HG02763 (cell line): ENCODE results near the gene PDE9A.

Experiments
- ATAC-seq: cut with Tn5 transposase; IDR thresholded peaks from one replicate; pipeline ENCODE4 v1.9.1; 2021; ENCODE audit warnings: mild to moderate bottlenecking, moderate library complexity; ENCODE audit not compliant: unreplicated experiment

Gene PDE9A

DNA sequence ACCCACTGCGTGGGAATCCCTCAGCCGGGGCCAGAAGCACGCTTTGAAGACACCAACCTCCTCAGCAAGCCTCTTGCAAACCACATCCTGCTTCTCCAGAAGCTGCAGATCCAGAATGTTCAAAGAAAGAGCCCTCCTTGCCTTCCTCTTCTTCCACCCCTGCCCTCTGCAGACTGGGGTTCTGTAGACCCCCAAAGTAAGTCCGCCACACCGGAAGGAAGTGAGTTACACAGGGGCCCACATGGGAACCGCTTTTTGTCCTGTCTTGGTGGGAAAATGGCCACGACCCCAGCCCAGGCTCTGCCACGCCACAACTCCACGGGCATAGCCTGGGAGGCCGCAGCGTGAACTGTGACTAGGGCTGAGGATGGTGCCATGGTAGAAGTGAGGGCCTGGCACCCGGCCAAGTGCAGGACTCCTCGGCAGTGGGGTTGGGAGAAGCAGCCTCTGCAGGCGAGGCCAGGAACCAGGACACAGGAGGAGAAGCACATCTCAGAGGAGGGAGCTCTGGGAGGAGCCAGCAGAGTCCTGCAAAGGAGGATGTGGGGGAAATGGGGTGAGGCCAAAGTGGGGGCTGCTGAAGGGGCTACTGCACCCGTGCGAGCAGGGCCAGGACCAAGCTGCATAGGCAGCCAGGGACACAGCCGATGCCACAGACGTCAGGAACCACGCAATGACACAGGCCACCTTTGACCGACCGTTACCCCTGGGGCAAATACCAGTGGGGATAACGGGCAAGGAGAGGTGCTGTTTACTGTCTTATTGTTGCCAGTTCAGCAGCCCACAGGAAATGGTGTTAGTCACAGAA lies 30.9 kb downstream of the PDE9A start:
- no peak for ATAC-seq

DNA sequence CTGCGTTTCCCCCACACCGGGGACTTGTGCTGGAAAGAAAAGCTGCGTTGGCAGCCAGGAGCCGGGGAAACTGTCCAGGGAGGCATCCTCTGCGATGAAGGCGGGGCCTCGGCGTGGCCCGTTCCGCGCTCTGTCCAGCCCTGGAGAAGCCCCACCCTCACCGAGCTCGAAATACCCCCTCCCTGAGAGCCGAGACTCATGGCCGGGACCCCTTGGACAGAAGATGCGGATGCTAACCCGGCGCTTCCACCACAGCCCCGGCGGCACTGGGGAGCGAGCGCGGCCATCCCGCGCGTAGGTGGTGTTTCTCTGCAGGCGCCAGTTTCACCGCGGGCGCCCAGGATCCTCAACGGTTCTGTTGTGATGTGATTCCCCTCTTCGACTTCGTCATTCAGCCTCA lies 31.6 kb downstream of the PDE9A start:
- ATAC-seq: no peak

DNA sequence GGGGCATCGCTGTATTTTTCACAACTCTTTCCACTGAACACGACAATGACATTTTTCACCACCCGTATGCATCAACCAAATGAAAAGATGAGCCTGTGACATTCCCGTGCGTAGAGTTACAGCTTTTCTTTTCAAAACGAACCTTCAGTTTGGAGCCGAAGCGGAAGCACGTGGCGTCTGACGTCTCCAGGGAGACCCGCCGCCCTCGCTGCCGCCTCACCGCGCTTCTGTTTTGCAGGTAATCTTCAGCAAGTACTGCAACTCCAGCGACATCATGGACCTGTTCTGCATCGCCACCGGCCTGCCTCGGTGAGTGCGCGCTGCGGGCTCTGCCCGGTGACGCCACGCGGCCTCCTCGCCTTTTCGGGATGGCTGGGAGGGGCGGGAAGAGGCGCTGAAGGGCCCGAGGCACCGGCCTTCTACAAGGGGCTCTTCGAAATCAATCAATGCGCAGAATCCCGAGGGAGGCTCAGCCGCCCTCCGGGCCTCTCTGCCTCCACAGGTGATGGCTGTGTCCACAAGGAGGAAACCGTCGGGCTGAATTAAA lies 32.6 kb downstream of the PDE9A start:
- no peak for ATAC-seq

DNA sequence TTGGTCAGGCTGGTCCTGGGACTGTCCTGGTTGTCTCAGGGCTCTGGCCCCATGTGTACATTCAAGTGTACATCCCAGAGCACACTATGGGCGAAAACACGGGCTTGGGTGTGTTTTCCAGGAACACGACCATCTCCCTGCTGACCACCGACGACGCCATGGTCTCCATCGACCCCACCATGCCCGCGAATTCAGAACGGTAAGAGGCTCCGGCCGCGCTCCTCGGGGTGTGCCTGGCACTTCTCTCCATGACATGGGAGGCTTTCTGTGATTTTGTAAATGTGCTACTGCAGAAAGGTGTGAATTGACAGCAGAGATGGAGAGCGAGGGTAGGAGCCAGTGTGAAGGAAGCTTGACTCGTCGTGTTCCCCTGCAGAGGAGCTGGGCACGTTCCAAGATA lies 34.4 kb downstream of the PDE9A start:
- no peak for ATAC-seq

DNA sequence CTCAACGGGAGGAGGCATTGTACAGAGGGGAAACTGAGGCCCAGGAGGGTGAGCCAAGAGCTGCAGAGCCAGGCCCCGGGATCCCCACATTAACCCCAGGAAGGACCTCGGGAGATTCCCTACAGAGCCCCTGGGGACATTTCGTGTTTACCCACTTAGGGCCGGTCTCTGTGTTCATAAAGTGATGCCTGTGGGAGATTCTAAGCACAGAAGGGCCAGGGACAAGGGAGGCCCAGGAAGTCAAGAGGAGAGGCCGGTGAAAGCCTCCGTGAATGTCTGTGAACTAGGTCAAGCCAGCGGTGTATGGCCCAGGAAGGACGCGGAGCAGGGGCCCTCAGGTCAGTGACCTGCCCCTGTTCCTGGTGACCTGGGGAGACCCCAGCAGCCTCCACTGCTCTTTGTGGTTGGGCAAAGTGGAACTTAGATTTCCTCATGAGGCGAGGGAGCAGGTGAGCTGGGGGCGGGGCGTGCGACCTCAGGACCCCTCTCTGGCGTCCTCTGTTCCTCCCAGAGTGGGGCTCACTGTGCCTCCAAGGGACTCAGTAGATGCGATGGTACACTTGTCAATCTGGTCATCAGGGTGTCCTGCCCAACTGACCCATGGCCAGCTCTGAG lies 34.9 kb downstream of the PDE9A start:
- no peak for ATAC-seq

DNA sequence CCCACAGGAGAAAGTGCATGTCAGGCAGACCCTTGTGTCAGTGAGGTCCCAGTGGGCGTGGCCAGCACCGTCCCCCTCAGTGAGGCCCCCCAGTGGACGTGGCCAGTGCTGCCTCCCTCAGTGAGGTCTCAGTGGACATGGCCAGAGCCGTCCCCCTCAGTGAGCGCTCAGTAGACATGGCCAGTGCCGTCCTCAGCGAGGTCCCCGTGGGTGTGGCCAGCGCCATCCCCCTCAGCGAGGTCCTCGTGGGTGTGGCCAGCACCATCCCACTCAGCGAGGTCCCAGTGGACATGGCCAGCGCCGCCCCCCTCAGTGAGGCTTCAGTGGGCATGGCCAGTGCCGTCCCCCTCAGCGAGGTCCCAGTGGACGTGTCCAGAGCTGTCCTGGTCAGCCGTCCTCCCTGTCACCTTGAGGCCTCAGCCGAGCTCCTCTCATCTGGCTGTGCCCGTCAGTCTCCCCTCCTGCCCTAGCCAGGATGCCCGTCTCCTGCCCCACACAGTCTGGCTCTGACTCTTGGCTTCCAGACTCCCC lies 35.5 kb downstream of the PDE9A start:
- ATAC-seq: no peak

DNA sequence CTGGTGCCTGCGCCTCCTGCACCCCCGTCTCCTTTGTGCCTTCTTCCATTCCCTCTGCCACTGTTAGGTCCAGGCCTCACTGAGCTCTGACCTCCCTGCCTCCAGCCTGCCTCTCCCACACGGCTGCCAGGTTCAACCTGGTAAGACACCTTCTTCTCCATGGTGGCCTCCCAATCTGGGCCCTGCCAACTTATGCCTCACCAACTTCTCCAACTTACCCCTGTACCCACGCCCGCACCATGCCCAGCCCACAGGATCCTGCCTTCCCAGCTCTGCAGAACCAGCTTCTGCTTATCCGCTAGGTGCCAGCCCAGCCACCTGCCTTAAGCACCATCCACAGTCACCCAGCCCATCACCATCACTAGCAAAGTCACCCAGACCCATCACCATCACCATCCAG lies 37.2 kb downstream of the PDE9A start:
- ATAC-seq: no peak

DNA sequence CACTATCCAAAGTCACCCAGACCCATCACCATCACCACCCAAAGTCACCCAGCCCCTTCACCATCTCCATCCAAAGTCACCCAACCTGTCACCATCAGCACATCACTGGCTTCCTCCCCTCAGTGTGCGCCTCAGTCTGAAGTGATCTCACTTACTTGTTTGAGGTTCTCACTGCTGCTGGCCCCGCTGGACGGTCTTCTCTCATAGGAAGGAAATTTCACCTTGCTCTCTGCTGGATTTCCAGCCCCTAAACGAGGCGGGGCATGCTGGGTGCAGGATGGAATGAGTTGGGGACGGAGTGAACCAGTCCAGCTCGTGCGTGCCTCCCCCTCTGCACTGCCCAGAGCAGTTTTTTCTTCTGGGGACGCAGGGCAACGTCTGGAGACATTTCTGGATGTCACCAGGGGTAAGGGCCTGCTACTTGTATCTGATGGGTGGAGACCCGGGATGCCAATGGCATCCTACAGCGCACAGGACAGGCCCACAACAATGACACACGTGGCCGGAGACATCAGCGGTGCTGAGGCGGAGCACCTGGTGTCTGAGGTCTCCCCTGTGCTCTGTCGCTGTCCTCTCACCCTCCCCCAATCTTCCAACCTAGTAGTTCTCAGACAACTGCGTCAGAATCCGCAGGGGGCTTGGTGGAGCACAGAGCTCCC lies 38.6 kb downstream of the PDE9A start:
- ATAC-seq: no peak

DNA sequence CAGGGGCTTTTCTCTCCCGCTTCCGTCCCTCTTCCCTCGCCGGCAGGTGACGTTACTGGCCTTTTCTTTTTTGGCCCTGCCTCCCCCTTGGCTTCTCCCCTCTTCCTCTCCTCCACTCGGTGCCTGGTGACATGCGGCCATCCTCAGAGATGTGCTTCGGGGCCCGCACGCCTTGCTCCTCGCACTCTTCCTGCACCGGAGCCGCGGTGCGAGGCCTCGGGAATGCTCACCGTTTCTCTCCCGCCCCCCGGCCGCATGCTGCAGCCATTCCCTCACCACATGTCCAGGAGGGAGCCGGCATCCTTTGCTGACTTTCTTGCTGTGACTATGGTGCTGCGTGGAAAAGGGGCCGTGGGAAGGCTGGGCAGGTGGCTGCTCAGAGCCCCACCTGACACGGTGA lies 39.3 kb downstream of the PDE9A start:
- no peak for ATAC-seq

DNA sequence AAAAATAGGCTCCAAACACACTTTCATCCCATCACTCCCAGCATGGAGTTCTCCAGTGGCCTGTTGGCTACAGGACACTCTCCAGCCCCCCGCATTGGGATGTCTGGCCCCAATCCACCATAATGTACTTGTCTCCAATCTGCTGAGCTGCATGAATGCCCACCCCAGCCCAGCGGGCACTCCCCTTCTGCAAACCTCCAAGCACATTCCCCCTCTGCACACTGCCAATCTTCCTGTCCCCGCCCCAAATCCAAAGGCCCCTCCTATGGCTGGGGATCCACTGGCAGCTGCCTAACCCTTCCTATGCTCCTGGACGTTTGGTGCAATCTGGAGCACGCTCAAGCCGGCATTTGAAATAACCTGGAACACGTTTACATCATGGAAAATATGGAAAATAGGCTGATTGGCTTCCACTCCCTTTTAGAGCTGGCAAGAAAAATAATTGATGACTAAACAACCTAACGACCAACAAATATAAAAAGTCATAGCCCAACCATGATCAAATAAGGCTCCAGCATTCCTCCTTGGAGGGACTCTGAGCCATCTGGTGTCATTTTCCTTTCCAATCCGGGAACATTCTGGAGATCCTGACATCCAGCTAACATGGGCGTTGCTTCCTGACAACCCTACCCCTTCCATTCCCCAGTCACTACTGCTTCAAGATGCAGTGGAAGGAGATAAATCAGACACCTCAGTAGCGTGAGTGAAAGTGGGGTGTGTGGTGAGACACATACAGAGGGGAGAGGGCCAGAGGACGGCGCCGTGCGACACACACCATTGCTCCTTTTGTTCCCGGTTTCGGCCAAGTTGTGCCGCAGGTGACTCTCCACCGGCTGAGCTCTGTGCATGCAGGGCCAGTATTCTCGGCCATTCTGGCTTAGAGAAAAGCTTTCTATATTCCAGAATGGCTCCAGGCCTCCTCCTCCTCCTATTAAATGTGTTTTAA lies 41.6 kb downstream of the PDE9A start:
- no peak for ATAC-seq

DNA sequence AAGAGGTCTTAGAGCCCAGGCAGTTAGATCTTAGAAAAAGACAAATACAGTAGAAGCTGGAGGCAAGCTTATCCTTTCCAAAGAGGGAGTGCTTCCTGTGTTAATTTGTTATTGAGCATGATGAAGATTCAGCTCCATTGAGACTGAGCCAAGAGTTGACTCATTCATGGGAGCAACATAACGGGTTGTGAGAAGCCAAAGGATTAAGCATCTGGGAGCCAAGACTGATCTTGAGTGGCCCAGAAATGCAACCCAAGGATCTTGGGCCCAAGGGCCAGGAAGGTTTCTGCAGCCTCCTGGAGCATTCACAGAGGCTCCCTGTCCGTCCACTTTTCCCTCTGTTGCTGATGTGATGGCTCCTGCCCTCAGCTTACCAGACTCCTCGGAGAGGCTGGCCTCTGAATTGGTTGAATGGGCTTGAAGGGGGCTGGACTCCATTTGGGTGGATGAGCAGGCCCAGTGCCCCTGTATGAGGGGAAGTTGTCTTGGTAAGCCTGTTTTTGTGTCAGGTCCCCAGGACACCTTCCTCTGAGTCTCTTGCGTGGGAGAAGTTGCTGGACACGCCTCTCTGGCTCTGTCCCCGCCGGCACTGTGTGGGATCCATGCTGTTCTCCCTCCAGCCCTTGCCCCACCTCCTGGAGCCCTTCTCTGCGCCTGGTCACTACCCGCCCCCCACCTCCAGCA lies 42.4 kb downstream of the PDE9A start:
- ATAC-seq: no peak

DNA sequence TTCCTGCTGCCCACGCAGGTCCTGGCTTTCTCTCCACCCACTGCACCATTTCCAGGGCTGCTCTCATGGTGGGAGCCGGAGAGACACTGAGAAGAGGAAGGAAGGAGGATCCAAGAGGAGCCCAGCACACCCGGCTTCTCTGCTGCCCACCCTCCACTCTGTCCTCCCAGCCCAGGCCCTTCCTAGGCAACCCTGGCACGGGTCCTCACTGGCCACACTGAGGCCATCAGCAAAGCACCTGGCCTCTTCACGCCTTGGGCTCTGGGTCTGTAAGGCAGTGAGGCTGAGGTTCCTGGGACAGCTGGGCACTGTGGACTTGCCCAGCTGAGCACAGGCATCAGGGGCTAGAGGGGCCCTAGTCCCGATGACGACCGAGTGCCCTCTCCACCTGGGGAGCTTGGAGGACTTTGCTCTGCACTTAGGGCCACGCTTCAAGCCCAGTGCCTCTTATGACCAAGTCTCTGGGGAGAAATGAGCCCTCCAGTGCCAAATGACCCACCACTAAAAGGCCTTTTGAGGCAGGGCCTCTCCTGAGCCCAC lies 43.1 kb downstream of the PDE9A start:
- ATAC-seq: no peak

DNA sequence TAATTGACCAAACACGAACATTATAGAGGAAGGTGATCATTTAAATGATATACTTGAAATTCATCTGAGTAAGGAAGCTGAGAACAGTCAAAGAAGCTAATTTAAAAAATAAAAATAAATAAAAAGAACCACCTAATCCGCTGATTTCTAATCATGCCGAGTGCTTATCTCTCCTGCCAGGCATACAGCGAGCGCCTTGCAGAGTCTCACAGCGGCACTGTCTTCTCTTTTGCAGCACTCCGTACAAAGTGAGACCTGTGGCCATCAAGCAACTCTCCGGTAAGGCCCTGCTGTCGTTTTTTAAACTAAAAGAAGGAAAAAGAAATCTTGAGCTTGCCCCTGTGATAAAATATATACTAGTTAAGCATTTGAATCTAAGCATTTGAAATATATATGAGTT lies 45.3 kb downstream of the PDE9A start:
- ATAC-seq: no peak

DNA sequence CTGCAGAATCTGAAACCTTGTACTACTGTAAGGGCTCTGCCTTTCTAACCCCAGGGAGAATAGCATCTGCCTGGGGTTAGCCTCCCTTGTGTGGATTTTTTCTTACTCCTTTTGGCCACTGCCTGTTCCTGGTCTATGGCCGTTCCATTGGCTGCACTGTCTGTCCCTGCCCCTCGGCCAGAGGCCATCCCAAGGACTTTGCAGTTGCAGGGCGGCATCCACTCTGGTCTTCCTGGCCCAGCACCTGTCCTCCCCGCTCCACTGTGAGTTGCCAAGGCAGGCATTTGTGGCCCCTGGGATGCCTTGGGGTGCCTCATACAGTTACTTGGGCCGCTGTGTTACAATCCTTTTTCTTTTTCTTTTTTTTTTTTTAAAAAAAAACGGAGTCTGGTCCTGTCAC lies 45.8 kb downstream of the PDE9A start:
- no peak for ATAC-seq

DNA sequence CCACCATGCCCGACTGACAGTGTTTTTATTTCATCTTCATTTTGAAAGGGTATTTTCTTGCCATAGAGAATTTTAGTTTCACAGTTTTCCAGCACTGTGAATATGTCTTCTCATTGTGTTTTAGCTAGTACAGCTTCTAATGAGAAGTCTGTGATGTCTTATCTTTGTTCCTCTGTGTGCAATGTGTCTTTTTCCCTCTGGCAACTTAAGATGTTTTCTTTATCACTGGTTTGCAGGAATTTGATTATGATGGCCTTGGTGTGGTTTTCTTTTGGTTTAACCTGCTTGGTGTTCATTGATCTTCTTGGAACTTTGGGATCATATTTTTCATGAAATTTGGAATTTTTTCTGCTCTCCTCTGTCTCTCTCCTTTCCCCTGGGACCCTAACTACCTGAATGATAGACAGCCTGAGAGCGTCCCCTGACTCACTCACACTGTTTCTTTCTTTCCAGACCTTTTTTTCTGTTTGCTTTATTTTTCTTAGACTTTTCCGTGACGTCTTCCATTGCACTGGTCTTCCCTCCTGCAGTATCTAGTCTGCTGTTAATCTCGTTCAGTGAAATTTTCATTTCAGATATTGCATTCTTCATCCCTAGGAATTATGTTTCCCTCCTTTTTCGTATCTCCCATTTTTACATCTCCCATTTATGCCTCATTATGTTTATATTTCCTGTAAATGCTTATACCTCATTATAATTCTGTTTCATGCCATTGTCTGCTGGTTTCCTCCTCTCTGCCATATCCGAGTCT lies 48.5 kb downstream of the PDE9A start:
- no peak for ATAC-seq

DNA sequence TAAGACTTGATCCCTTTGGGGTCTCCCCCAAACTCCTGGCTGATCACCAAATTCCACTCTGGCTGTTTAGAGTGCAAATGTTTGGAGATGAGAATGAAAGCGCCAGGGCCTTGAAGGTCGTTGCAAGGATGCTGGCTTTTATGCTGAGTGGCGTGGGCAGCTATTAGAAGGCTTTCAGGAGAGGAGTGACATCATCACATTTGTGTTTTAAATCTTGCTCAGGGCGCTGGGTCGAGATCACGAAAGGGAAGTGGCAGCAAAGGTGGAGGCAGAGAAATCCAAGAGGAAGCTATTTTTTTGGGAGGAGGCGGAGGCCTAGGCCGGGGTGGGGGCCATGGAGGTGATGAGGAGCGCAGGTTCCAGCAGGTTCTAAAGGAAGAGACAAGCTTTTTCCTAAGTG lies 49.3 kb downstream of the PDE9A start:
- ATAC-seq: no peak

DNA sequence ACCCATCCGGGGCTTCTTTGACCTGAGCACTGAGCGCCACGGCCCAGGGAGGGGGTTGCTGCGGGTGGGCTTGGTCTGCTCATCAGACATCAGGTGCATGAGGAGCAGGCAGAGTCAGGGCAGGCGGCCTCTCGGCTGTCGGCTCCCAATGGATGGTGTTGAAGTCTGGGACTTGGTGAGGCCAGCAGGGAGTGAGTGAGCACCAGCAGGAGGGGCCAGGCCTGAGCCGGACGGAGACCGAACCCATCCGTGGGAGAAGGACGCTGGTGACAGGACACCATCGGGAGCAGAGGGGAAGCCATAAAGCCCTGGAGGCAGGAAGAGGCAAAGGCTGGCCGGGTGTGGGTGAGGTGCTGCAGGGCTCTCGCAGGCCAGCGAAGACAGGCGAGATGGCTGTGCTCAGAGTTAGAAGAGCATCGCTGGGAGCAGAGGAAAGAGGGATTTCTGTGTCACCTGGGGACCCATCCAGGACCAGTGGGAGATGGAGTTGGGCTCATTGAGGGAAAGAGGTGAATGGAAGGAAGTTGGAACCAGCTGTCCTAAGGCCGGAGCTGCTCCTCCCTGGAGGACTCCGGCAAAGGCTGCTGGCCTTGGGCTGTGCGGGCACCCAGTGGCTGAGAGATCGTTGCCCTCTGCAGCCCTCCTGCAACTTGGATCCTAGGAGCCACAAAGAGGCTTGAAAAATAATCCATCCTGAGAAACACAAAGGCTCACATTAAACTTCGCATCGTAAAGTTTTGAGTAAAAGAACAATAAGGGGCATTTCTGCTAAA lies 49.9 kb downstream of the PDE9A start:
- no peak for ATAC-seq

DNA sequence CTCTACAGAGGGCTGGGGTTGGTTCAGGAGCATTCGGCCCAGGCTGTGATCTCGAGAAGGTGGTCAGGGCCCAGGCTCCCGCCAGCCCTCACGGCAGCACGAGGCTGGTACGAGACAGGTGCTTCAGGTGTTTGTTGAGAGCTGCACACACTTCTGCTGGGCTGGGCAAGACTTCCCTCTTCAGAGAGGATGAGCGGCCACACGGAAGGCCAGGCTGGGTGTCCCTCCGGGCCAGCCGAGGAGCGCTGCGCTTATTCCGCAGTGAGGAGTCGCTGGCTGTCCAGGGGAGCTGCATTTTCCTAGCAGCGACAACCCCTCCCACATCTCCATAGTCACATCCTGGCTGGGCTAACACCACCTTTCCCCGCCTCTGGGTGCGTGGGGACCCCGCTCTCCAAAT lies 50.5 kb downstream of the PDE9A start:
- no peak for ATAC-seq
